HepG2 (cell line): ENCODE data around the gene ARHGAP5. TPM values are rescaled to one million over a fixed set of nuclear protein-coding genes. Genes with fewer than 3 reads are reported as not detected.
"Not testable (repeated sequence)": the region's sequence is repeated elsewhere in the genome, so short reads cannot be mapped to it uniquely, and the experiment has no call there.

Experiments used
- ATAC-seq: fragments of 200-7000 bp; cut with Tn5 transposase; 3 replicates; pipeline ENCODE4 v1.9.1; 2020; ENCODE audit warnings: mild to moderate bottlenecking, moderate library complexity
- BruUV-seq: library from RNA; stranded (reverse); fragments of 400-500 nt; replicated peaks from 2 replicates; lab custom pipeline; 2021; lab: Mats Ljungman, UMichigan
- CTCF ChIA-PET: fragments of 300-600 bp; formaldehyde crosslinking; extraction: SDS; loops from one replicate; lab custom pipeline; 2021; ENCODE audit warnings: low total read pairs, inconsistent platforms, low intra/inter-chr PET ratio; lab: Yijun Ruan, JAX
- POLR2A ChIA-PET: fragments of 350-600 bp; sonication (Branson Sonifier 250); formaldehyde crosslinking; loops from one replicate; lab custom pipeline; 2020; ENCODE audit warnings: antibody characterized with exemption, inconsistent platforms; lab: Yijun Ruan, JAX
- DNase-seq: peaks from one replicate; pipeline ENCODE4 v3.0.0-alpha.2; 2015; ENCODE audit warnings: low spot score
- FAIRE-seq: peaks from 3 replicates; lab custom pipeline; 2011; peaks lifted over from hg19 to GRCh38; lab: Jason Lieb, UNC
- H2AFZ ChIP-seq: one replicate; pipeline ENCODE4 v1.6.1; 2011; ENCODE audit warnings: low read length, inconsistent platforms
- H3K27ac ChIP-seq: fragments of 300-600 bp; 3 replicates; pipeline ENCODE4 v1.8.0; 2011; ENCODE audit warnings: mixed run types, mild to moderate bottlenecking, mixed read lengths, low read length, inconsistent platforms; ENCODE audit not compliant: insufficient read depth; ENCODE audit errors: extremely low read length
- H3K27me3 ChIP-seq, 2 experiments: fragments of 200-600 bp in 1 of 2; 2 replicates in 1 of 2; 3 replicates in 1 of 2; pipeline versions ENCODE4 v1.6.0 to v1.8.0; 2011; ENCODE audit warnings: low read length in 2 of 2, mild to moderate bottlenecking in 2 of 2, moderate library complexity in 2 of 2, inconsistent platforms in 1 of 2; ENCODE audit not compliant: insufficient read depth in 2 of 2, control insufficient read depth in 1 of 2
- H3K36me3 ChIP-seq, 2 experiments: fragments of 200-600 bp in 1 of 2; replicated peaks in 1 of 2; 2 replicates in 1 of 2; 3 replicates in 1 of 2; pipeline versions ENCODE4 v1.5.1 to v1.8.0; 2011; ENCODE audit warnings: low read length in 2 of 2, inconsistent platforms in 1 of 2; ENCODE audit not compliant: insufficient read depth in 2 of 2, control insufficient read depth in 1 of 2
- H3K4me1 ChIP-seq: 2 replicates; pipeline ENCODE4 v1.5.1; 2012; ENCODE audit warnings: low read length, inconsistent platforms; ENCODE audit not compliant: insufficient read depth
- H3K4me2 ChIP-seq: 2 replicates; pipeline ENCODE4 v1.6.0; 2011; ENCODE audit warnings: low read depth, low read length, inconsistent platforms
- H3K4me3 ChIP-seq, 3 experiments: fragments of 200-600 bp in 1 of 3; sonication (generic), shearing (Covaris generic) in 1 of 3; replicated peaks in 1 of 3; 2 replicates each; pipeline ENCODE4 v1.5.1; 2011 to 2016; ENCODE audit warnings: low read length in 3 of 3, inconsistent platforms in 2 of 3, low read depth in 2 of 3, mild to moderate bottlenecking in 2 of 3, control low read depth in 1 of 3, mixed read lengths in 1 of 3; ENCODE audit not compliant: insufficient read depth in 1 of 3
- H3K79me2 ChIP-seq: one replicate; pipeline ENCODE4 v1.6.1; 2011; ENCODE audit warnings: low read length, inconsistent platforms; ENCODE audit not compliant: insufficient read depth
- H3K9ac ChIP-seq: 2 replicates; pipeline ENCODE4 v1.6.0; 2011; ENCODE audit warnings: mild to moderate bottlenecking, low read depth, low read length, inconsistent platforms; ENCODE audit not compliant: insufficient read depth
- H3K9me3 ChIP-seq: 2 replicates; pipeline ENCODE4 v1.5.1; 2012; ENCODE audit warnings: mild to moderate bottlenecking, low read length
- H4K20me1 ChIP-seq: 2 replicates; pipeline ENCODE4 v1.6.0; 2011; ENCODE audit warnings: inconsistent platforms, mild to moderate bottlenecking, low read length, moderate library complexity; ENCODE audit not compliant: insufficient read depth
- BCL6 ChIP-seq: IDR thresholded peaks from 2 replicates; pipeline ENCODE4 v1.6.1; 2016; ENCODE audit warnings: missing genetic modification reagents, missing compliant biosample characterization
- HNF4A ChIP-seq: sonication (generic); formaldehyde crosslinking; IDR thresholded peaks from 2 replicates; pipeline ENCODE4 v1.4.0; 2020; ENCODE audit warnings: missing genetic modification reagents
- NR2F6 ChIP-seq, 2 experiments: IDR thresholded peaks; 2 replicates each; pipeline ENCODE4 v1.6.1; 2016; ENCODE audit warnings: antibody characterized with exemption in 1 of 2, mild to moderate bottlenecking in 1 of 2
- RARA ChIP-seq: IDR thresholded peaks from 2 replicates; pipeline ENCODE4 v1.6.1; 2016; ENCODE audit warnings: missing genetic modification reagents, missing compliant biosample characterization
- WGBS: methylation state at CpG from one replicate; pipeline ENCODE4 v1.1.6; 2017; ENCODE audit warnings: low lambda C conversion rate; 5-methylcytosine and 5-hydroxymethylcytosine counted together
- in situ Hi-C: cut with HindIII; loops from 2 replicates; pipeline ENCODE4 v1.10.0; 2017; ENCODE audit warnings: low pct_unique_long_range_greater_than_20kb; ENCODE audit not compliant: extremely low pct_ligation_motif_present
- intact Hi-C: fragments of 100-400 bp; cut with micrococcal nuclease; formaldehyde crosslinking; loops from one replicate; pipeline ENCODE4 v1.10.0; 2022; ENCODE audit not compliant: unreplicated experiment
- polyA plus RNA-seq, 8 experiments: library from polyadenylated mRNA; depleted of rRNA in 3 of 8; stranded (reverse) in 7 of 8; unstranded in 1 of 8; fragments of >200 nt; fragmentation: Illumina TruSeq in 4 of 8; extraction: Trizol in 4 of 8; gene quantifications; 2 replicates each; pipeline versions ENCODE4 v1.2.1 to v1.2.3, GENCODE V29; 2011 to 2016; ENCODE audit warnings: low read depth in 4 of 8, missing spikeins in 1 of 8, mixed read lengths in 1 of 8; ENCODE audit not compliant: insufficient read depth in 1 of 8
- total RNA-seq, 5 experiments: library from RNA; depleted of rRNA; stranded (reverse); fragments of >200 nt; fragmentation: Illumina TruSeq; extraction: Trizol; gene quantifications; 2 replicates each; pipeline ENCODE4 v1.2.3, GENCODE V29; 2016; ENCODE audit warnings: low read depth in 1 of 5
- TF ChIP-seq, protein P1 (sequence below): sonication (generic); formaldehyde crosslinking; conservative IDR thresholded peaks from 2 replicates; pipeline ENCODE4 v1.4.0; 2020; ENCODE audit warnings: mild to moderate bottlenecking, missing genetic modification reagents, moderate library complexity
- TF ChIP-seq, protein P2 (sequence below): sonication (generic); formaldehyde crosslinking; IDR thresholded peaks from 2 replicates; pipeline ENCODE4 v1.5.0; 2020; ENCODE audit warnings: mild to moderate bottlenecking, missing genetic modification reagents
- TF ChIP-seq, protein P3 (sequence below): fragments of 450-650 bp; IDR thresholded peaks from 2 replicates; pipeline ENCODE4 v1.6.1; 2016
- TF ChIP-seq, protein P4 (sequence below): IDR thresholded peaks from 2 replicates; pipeline ENCODE4 v1.4.0; 2020; ENCODE audit warnings: mild to moderate bottlenecking, missing genetic modification reagents
- TF ChIP-seq, protein P5 (sequence below): sonication (generic); formaldehyde crosslinking; IDR thresholded peaks from 2 replicates; pipeline ENCODE4 v1.4.0; 2020; ENCODE audit warnings: missing genetic modification reagents, mild to moderate bottlenecking, borderline replicate concordance

ARHGAP5 gene
- total and polyA plus RNA-seq, 2 of the 13 experiments (the other 11 are each of a cell fraction or from before 2014, with no cell fraction given): 33.7 to 144 TPM

DNA sequence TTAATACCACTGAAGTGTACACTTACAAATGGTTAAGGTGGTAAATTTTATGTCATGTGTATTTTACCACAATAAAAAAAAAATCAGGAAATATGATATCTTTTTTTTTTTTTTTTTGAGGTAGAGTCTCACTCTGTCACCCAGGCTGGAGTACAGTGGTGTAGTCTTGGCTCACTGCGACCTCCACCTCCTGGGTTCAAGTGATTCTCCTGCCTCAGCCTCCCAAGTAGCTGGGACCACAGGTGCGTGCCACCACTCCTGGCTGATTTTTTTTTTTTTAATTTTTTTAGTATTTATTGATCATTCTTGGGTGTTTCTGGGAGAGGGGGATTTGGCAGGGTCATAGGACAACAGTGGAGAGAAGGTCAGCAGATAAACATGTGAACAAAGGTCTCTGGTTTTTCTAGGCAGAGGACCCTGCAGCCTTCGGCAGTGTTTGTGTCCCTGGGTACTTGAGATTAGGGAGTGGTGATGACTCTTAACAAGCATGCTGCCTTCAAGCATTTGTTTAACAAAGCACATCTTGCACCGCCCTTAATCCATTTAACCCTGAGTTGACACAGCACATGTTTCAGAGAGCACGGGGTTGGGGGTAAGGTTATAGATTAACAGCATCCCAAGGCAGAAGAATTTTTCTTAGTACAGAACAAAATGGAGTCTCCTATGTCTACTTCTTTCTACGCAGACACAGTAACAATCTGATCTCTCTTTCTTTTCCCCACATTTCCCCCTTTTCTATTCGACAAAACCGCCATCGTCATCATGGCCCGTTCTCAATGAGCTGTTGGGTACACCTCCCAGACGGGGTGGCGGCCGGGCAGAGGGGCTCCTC lies 50.0 kb downstream of the ARHGAP5 start:
- intact Hi-C loops; DNase-seq; H3K4me1 ChIP-seq; CTCF ChIA-PET; BruUV-seq; H3K9me3 ChIP-seq; H3K4me2 ChIP-seq; H2AFZ ChIP-seq; in situ Hi-C loops; H3K27ac ChIP-seq; H4K20me1 ChIP-seq; H3K9ac ChIP-seq; H3K27me3 ChIP-seq; H3K4me3 ChIP-seq; FAIRE-seq; TF ChIP-seq NR2F6 (CRISPR knock-in tag; IDR thresholded peaks at IDR 0.05): not testable (repeated sequence)
- Histone ChIP-seq H3K79me2 (peaks cover 64% of the 10 kb centered on the region), H3K36me3 (peaks cover 1 to 20% of the 10 kb centered on the region in 2 experiments; a peak in 1 of 5 replicates)
- WGBS: 79% methylated on average over 12 of the region's 13 CpGs
- ATAC-seq: peak; percentile 61
- POLR2A ChIA-PET: interaction anchor here (0.7 kb wide), 1 partner anchor 24 kb away, joined by 3 read pairs; no protein-coding TSS in a partner anchor
- TF ChIP-seq, protein P1, sequence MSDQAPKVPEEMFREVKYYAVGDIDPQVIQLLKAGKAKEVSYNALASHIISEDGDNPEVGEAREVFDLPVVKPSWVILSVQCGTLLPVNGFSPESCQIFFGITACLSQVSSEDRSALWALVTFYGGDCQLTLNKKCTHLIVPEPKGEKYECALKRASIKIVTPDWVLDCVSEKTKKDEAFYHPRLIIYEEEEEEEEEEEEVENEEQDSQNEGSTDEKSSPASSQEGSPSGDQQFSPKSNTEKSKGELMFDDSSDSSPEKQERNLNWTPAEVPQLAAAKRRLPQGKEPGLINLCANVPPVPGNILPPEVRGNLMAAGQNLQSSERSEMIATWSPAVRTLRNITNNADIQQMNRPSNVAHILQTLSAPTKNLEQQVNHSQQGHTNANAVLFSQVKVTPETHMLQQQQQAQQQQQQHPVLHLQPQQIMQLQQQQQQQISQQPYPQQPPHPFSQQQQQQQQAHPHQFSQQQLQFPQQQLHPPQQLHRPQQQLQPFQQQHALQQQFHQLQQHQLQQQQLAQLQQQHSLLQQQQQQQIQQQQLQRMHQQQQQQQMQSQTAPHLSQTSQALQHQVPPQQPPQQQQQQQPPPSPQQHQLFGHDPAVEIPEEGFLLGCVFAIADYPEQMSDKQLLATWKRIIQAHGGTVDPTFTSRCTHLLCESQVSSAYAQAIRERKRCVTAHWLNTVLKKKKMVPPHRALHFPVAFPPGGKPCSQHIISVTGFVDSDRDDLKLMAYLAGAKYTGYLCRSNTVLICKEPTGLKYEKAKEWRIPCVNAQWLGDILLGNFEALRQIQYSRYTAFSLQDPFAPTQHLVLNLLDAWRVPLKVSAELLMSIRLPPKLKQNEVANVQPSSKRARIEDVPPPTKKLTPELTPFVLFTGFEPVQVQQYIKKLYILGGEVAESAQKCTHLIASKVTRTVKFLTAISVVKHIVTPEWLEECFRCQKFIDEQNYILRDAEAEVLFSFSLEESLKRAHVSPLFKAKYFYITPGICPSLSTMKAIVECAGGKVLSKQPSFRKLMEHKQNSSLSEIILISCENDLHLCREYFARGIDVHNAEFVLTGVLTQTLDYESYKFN (CRISPR knock-in tag): 0 out of 2 replicates have a peak, but pooled peaks have one; percentile 34
- TF ChIP-seq NR2F6 (IDR thresholded peaks at IDR 0.05): peak; percentile 34; the same call in 1 of the 2 replicates
- TF ChIP-seq, protein P2, sequence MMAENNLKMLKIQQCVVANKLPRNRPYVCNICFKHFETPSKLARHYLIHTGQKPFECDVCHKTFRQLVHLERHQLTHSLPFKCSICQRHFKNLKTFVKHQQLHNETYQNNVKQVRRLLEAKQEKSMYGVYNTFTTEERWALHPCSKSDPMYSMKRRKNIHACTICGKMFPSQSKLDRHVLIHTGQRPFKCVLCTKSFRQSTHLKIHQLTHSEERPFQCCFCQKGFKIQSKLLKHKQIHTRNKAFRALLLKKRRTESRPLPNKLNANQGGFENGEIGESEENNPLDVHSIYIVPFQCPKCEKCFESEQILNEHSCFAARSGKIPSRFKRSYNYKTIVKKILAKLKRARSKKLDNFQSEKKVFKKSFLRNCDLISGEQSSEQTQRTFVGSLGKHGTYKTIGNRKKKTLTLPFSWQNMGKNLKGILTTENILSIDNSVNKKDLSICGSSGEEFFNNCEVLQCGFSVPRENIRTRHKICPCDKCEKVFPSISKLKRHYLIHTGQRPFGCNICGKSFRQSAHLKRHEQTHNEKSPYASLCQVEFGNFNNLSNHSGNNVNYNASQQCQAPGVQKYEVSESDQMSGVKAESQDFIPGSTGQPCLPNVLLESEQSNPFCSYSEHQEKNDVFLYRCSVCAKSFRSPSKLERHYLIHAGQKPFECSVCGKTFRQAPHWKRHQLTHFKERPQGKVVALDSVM (CRISPR knock-in tag): peak; percentile 47; the same call in 1 of the 2 replicates
- TF ChIP-seq HNF4A: peak; percentile 43; the same call in 1 of the 2 replicates
- TF ChIP-seq, protein P3, sequence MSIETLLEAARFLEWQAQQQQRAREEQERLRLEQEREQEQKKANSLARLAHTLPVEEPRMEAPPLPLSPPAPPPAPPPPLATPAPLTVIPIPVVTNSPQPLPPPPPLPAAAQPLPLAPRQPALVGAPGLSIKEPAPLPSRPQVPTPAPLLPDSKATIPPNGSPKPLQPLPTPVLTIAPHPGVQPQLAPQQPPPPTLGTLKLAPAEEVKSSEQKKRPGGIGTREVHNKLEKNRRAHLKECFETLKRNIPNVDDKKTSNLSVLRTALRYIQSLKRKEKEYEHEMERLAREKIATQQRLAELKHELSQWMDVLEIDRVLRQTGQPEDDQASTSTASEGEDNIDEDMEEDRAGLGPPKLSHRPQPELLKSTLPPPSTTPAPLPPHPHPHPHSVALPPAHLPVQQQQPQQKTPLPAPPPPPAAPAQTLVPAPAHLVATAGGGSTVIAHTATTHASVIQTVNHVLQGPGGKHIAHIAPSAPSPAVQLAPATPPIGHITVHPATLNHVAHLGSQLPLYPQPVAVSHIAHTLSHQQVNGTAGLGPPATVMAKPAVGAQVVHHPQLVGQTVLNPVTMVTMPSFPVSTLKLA: 0 out of 2 replicates have a peak, but pooled peaks have one; percentile 21
- peak; percentile 73 for TF ChIP-seq BCL6
- TF ChIP-seq RARA (CRISPR knock-in tag): peak; percentile 29; the same call in 1 of the 2 replicates
- TF ChIP-seq, protein P4, sequence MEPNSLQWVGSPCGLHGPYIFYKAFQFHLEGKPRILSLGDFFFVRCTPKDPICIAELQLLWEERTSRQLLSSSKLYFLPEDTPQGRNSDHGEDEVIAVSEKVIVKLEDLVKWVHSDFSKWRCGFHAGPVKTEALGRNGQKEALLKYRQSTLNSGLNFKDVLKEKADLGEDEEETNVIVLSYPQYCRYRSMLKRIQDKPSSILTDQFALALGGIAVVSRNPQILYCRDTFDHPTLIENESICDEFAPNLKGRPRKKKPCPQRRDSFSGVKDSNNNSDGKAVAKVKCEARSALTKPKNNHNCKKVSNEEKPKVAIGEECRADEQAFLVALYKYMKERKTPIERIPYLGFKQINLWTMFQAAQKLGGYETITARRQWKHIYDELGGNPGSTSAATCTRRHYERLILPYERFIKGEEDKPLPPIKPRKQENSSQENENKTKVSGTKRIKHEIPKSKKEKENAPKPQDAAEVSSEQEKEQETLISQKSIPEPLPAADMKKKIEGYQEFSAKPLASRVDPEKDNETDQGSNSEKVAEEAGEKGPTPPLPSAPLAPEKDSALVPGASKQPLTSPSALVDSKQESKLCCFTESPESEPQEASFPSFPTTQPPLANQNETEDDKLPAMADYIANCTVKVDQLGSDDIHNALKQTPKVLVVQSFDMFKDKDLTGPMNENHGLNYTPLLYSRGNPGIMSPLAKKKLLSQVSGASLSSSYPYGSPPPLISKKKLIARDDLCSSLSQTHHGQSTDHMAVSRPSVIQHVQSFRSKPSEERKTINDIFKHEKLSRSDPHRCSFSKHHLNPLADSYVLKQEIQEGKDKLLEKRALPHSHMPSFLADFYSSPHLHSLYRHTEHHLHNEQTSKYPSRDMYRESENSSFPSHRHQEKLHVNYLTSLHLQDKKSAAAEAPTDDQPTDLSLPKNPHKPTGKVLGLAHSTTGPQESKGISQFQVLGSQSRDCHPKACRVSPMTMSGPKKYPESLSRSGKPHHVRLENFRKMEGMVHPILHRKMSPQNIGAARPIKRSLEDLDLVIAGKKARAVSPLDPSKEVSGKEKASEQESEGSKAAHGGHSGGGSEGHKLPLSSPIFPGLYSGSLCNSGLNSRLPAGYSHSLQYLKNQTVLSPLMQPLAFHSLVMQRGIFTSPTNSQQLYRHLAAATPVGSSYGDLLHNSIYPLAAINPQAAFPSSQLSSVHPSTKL (CRISPR knock-in tag): peak; percentile 74
- TF ChIP-seq, protein P5, sequence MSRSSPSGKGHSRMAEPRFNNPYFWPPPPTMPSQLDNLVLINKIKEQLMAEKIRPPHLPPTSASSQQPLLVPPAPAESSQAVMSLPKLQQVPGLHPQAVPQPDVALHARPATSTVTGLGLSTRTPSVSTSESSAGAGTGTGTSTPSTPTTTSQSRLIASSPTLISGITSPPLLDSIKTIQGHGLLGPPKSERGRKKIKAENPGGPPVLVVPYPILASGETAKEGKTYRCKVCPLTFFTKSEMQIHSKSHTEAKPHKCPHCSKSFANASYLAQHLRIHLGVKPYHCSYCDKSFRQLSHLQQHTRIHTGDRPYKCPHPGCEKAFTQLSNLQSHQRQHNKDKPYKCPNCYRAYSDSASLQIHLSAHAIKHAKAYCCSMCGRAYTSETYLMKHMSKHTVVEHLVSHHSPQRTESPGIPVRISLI (CRISPR knock-in tag): peak; percentile 59; the same call in 1 of the 2 replicates
